Middle frontal gyrus (tissue), 1 donor: ENCODE measurements around the gene PROSER3.

ENCODE experiments used
- DNase-seq: peaks from one replicate; pipeline ENCODE4 v3.0.0-alpha.2; 2015; ENCODE audit warnings: low spot score; ENCODE audit errors: extremely low spot score

The PROSER3 gene

DNA sequence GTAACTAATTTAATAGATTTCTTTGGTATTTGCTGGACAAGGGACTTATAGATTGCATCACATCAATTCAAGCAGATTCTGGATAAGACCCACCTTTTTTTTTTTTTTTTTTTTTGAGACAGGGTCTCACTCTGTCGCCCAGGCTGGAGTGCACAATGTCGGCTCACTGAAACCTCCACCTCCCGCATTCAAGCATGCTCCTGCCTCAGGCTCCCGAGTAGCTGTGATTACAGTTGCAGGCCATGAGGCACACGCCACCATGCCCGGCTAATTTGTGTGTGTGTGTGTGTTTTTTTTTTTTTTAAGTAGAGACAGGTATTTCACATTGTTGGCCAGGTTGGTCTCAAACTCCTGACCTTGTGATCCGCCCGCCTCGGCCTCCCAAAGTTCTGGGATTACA is 58.9 kb downstream of the PROSER3 start:
- no peak for DNase-seq

DNA sequence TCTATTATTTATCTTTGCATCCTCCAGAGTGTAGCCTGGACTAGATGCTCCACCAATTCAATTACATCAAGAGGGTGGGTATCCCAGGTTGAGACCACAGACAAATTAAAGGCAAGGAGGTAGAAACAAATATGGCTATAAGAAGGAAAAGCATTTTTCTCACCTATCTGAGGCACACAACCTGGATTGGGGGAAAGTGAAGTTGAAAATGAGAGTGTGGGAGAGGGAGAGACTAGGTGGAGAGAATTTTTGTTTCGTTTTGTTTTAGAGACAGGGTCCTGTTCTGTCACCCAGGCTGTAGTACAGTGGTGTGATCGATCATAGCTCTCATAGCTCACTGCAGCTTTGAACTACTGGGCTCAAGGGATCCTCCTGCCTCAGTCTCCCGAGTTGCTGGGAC is 60.5 kb downstream of the PROSER3 start:
- DNase-seq, result no peak
